ENCODE results near the gene FGGY.
A peak's percentile ranks its signal among the peaks of the same experiment; 100 is the strongest.

The FGGY gene

DNA sequence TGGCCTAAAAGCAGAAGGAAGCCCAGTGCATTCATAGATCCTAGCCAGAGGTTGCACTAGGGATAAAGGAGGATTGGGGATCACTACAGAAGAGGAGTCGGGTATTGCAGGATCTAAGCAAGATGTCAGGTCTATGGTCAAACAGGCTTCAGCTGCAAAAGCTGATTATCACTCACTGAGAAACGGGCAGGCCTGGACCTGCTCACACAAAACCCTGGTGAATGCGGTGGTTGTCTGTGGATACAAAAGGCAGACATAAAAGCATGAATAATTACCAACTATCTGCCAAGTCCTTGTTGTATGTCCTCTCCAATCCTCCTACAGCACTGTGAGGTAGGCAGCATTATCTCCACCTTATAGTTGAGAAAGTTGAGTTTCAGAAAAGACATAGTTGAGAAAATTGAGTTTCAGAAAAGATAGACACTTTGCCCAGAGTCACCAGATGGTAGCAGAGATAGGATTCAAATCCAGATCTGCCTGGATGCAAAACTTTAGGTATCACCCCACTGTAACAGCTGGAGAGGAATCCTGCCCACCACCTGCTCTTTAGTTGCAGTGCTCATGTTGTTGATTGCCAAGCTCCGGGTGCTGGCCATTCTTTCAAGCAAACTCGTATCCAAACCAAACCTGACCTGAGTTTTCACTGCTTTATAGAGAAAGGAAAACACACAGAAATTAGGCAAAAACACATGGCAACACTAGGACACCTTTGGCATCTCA lies 468.3 kb downstream of the FGGY start:
- peak overlapping the region; percentile 28 for H3K27ac ChIP-seq
- peak; percentile 71 for DNase-seq (ENCODE audit: low read depth, low spot score)

DNA sequence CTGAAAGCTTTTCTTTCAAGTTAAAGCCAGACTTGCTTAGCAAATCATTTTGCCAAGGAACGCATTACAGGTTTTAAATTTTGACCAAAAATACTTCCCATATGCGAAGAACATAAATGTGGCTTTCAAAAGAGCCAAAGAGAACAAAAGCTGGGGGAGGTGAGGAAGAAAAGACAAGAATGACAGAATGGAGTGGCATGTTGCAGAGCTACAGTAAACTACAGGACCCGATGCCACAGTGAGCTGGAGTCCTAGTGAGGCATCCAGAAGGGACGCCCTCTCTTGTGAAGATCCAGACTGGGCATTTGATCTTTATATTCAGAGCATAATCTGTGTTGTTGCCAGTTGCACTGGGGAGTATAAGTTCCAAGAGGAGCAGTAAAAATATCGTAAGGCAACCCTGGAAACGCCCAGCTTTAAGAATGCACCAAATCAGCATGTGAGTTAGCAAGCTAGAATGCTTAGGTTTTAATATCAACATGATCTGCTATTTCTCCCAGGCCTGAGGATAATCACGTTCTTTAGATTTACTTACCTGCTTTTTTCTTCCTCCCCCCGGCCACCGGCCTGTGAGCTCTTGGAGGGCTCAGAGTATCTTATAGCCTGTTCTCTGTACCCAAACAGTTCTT lies 469.4 kb downstream of the FGGY start:
- DNase-seq (ENCODE audit: low read depth, low spot score): no peak
- no peak overlapping the region for H3K27ac ChIP-seq

DNA sequence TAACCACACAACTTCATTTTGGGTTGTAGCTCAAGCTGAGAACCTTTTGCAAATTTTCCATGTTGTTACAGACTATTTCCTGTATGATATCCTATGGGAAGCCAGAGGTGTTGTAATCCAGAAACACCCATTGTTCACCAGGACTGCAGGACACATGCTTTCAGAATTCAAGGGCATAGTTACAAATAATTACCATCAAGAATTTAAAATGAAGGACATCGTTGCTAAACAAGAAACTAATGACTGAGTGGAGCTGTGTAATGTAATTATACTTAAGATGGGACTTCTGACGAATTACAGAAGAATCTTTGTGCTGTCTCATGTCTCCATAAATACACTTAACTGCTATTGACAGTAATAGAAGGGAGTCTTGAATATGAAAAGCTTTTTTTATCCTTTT lies 470.2 kb downstream of the FGGY start:
- no peak overlapping the region for H3K27ac ChIP-seq
- DNase-seq (ENCODE audit: low read depth, low spot score): no peak

DNA sequence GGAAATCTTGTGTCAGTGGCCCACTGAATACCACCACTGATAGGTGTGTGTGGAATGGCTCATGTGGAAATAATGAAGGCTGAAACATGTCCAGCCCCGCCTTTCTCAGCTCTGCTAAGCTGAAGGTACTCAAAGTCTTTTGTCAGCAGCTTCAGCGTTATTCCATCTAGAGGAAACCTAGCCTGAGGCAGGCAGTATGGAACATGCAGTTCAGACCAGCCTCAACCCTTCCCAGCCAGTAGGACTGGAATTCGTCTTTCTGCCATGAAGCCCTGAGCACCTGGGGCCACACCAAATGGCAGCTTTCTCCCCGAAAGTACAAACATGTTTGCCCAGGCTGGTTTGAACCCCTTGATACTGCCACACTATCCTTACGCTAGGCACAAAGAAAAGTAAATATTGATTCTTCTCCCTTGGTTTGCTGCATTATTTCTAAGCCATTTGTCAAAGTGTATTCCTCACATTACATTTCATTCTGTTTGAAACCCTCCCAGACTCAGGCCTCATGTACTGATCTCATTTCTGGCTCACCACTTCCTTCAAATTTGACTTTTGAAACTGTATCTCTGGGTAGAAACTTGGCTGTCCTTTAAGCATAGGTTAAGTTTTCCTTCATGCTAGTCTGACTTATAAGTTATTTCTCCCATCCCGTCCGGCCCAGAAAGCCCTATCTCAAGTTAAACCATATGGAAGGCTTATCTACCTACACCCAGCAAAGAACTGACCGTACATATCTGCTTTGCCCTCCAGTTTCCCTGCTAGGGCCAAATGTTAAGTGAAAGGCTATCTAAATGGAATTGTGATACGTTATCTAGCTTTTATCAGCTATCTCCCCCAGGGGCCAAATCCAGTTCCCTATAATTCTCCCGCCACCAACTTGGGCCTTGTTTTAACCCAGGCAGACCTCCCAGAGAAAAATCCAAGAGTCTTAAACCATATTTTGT lies 472.2 kb downstream of the FGGY start:
- peak overlapping the region; percentile 45 for H3K27ac ChIP-seq

DNA sequence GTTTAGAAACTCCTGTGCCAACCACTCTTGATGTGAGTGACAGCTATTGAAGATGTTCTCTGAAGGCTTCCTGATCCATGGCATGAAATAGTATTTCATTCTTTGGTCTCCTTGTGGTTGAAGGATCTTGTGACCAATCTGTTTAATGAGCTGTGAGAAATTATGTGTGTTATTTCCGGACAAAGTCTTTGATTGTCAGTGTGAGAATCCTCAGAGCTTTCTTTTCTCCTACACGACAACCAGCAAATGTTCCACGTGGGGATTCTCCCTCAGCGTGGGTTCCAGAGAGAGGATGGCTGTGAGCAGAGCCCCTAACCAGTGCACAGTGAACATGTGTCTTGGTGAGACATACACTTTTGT lies 472.8 kb downstream of the FGGY start:
- no peak overlapping the region for H3K27ac ChIP-seq
- no peak for DNase-seq (ENCODE audit: low read depth, low spot score)

More for the DNA sequence above, 472.2 kb downstream of the FGGY start:
- DNase-seq (ENCODE audit: low read depth, low spot score): peak; percentile 41

DNA sequence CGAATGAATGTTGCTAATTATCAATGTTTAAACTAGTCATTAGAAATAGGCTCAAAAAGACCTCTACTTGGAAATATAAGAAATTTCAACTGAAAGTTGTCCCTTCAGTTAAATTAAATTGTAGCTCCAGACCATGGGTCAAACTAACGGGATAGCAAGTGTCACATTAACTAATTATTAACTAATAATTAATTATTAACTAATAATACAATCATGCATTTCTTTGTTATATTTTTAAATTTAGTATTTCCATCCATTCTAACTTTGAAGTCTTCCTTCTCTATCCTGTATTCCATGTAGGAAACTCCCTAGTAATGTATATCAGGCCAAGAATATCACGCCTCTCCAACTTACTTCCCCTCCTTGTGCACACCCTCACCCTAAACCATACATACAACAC lies 474.5 kb downstream of the FGGY start:
- H3K27ac ChIP-seq: no peak overlapping the region
- DNase-seq (ENCODE audit: low read depth, low spot score): no peak

DNA sequence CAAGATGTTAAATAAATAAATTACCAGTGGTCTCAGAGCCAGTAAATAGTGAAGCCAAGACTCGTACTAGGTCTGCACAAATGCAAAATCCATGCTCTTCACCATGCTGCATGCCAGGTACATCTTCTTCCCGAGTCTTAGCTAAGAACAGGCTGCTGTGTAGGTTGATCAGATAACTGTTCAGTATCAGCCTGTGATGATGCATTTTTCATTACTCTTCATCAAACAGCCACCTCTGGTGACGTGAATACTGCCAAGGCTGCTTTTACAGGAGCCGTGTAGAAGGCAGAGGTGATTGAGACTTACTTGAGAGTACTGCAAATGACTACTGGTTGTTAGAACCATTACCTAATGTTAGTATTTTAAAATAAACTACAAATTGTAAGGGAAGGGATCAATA lies 478.6 kb downstream of the FGGY start:
- DNase-seq (ENCODE audit: low read depth, low spot score): no peak
- no peak overlapping the region for H3K27ac ChIP-seq

DNA sequence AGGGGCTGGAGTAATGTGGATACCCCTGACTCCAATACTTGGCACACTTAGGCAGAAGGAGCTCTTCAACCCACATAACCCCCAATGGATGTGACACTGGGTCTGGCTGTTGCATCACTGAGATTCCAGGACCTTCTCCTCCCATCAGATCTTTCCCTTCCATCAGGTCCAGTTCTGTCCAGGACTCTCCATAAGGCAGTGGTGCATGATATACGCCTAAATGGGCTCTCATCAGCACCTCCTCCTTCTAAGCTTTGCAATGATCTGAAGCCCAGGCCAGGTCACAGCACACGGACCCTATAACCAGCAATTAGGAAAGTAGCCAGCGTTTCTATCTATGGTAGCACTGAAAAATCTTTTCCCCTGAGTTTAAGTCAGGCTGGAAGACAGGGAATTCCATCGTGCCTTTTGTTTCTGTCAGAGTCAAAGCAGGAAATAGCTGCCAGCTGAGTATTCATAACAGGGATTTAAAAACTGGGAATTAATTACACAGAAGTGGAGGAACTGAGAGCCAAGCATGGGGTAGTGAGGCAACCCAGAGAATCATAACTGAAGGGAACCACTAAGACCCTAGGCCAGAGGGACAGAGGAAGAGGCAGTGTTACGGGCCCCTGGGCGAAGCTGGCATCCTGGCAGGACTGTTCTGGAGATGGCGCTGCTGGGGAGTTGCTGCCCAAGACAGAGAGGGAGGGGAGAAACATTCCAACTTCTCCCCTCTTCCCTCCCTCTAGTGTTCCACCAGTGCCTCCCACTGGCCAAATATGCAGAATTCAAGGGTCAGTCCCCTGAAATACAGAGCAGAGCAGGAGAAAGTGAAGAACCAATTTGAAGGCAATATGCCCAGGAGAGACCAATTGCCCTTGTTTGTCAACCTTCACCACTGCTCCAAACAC lies 480.3 kb downstream of the FGGY start:
- no peak overlapping the region for H3K27ac ChIP-seq
- no peak for DNase-seq (ENCODE audit: low read depth, low spot score)

DNA sequence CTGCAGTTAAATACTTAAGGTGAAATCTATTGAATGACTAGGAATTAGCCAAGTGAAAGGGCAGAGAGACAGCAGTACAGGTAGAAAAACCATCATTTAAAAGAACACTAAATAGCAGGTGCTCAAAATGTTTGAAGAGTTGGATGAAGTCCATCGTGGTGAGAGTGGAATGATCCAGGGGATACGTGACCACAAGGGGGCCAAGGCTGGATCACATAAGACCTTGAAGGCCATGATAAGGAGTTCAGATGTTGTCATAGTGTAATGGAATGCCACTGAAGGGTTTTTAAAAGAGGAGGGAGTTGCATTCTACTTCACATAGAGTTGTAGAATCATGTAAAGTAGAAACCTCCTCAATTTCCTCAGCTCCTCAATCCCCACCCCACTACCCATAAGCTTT lies 483.1 kb downstream of the FGGY start:
- no peak for DNase-seq (ENCODE audit: low read depth, low spot score)
- no peak overlapping the region for H3K27ac ChIP-seq

DNA sequence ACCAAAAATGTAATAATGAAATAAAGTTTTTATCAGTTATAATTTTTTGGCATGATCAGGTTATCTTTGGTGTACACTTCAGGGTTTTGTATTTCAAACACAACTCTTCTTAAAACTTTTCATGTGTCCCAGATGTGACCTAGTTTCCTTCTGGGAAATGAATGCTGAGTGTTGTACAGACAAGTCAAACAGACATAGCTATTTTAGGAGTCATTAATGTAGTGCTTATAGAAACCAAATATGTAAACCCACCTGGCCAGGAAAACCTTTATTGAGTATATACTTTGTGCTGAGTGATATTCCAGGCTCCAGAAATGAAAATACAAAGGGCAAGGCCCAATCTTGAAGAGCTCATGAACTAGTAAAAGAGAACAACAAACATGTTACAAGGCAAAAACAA lies 491.9 kb downstream of the FGGY start:
- H3K27ac ChIP-seq: peak overlapping the region; percentile 4
- DNase-seq (ENCODE audit: low read depth, low spot score): peak; percentile 6

DNA sequence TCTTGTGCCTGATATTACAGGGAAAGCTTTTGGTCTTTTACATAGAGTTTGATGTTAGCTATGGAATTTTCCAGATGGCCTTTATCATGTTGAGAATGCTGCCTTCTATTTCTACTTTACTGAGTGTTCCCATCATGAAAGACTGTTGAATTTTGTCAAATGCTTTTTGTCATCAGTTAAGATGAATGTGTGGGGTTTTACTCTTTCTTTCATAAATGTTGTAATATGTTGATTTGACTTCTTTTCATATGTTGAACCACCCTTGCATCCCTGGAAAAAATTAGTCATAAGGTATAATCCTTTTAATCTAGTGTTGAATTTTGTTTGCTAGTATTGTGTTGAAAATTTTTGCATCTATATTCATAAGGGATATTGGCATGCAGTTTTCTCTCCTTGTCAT lies 501.7 kb downstream of the FGGY start:
- no peak for DNase-seq (ENCODE audit: low read depth, low spot score)
- no peak overlapping the region for H3K27ac ChIP-seq

DNA sequence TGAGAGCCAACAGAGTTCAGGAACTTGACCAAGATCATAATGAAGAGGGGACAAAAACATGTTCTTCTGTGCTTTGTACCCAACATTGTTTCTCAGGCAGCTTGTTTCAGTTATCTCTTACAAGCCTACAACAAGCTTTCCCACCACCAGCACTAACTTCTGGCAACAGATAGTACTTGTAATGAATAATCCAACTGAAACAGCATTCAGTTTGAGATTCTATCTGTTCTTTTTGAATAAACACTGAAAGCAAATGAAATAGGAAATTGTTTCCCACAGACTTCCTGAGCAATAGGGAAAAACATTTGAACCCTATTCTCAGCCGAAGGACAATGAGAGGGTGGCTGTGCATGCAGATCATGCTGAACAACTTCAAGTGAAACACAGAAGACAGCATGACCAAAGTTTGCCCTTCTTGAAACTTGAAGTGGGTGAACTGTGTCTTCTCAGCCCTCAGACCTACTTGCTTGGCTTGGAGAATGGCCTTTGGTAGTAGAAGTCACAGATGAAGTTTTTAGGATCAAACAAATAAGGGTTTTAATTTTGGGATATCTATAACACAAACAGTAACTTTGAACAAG lies 506.7 kb downstream of the FGGY start:
- DNase-seq (ENCODE audit: low read depth, low spot score): no peak
- no peak overlapping the region for H3K27ac ChIP-seq

DNA sequence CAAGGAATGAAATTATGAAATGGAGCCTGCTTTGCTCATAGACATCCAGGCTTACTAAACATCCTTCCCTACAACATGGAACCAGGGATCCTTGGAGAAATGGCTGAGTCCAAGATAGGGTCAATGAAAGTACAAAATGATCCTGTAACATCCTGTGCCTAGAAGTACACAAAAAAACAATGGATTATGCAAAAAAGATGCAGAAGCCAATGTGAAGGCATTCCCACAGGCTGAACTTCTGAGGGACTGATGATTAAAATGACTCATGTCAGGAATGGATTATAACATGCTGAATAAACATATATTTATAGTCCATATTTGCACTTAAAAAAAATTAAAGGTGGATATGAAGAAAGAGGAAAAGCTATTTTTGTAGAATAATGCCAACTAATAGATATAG lies 507.4 kb downstream of the FGGY start:
- DNase-seq (ENCODE audit: low read depth, low spot score): no peak
- no peak overlapping the region for H3K27ac ChIP-seq

DNA sequence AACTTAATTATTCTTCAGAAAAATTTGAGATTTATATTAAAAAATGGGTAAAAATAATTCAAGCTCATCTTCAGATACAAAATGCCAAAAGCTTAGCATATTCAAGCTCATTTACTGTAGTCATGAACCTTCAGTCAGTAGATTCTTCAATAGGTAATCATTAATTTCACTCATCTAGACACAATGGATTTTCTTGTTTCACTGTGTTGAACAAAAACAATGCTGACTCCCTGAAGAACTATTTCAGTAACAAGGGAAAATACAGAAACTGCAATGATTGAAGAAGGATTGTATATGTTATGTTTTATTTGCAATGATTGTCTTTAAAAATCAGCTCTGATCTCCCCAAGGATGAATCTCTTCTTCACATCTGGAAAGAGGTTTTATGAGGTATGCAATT lies 508.7 kb downstream of the FGGY start:
- DNase-seq (ENCODE audit: low read depth, low spot score): no peak
- H3K27ac ChIP-seq: no peak overlapping the region

Measured in epithelial cell of prostate (primary cell).